Thymus (tissue), 11 donors: ENCODE measurements around the gene TPCN1. TPM values are rescaled to one million over a fixed set of nuclear protein-coding genes. Genes with fewer than 3 reads are reported as not detected.

Experiments
- DNase-seq, 9 donors: peaks; one replicate each; pipeline ENCODE4 v3.0.0-alpha.2; 2013; ENCODE audit warnings: low spot score in 9 of 9, low read depth in 6 of 9, missing footprints in 1 of 9
- H3K27ac ChIP-seq, 2 donors: one replicate each; pipeline ENCODE4 v1.5.1; 2013; ENCODE audit warnings: control low read depth in 1 of 2, low read depth in 1 of 2, low read length in 1 of 2, mild to moderate bottlenecking in 1 of 2, moderate library complexity in 1 of 2
- H3K27me3 ChIP-seq, 2 donors: one replicate each; pipeline ENCODE4 v1.5.1; 2013; ENCODE audit warnings: low read length in 1 of 2; ENCODE audit not compliant: control insufficient read depth in 2 of 2, insufficient read depth in 1 of 2
- H3K36me3 ChIP-seq, 2 donors: one replicate each; pipeline ENCODE4 v1.5.1; 2013; ENCODE audit warnings: low read length in 1 of 2, mild to moderate bottlenecking in 1 of 2, moderate library complexity in 1 of 2; ENCODE audit not compliant: control insufficient read depth in 2 of 2, insufficient read depth in 2 of 2
- H3K4me1 ChIP-seq, 2 donors: one replicate each; pipeline ENCODE4 v1.5.1; 2013; ENCODE audit warnings: low read length in 2 of 2; ENCODE audit not compliant: control insufficient read depth in 2 of 2, insufficient read depth in 2 of 2
- H3K4me3 ChIP-seq, 2 donors: one replicate each; pipeline ENCODE4 v1.5.1; 2013; ENCODE audit warnings: low read length in 2 of 2, control low read depth in 1 of 2, mild to moderate bottlenecking in 1 of 2
- H3K9me3 ChIP-seq, 2 donors: one replicate each; pipeline ENCODE4 v1.5.1; 2013; ENCODE audit warnings: low read length in 1 of 2, mild to moderate bottlenecking in 1 of 2; ENCODE audit not compliant: control insufficient read depth in 2 of 2, insufficient read depth in 1 of 2
- WGBS: extraction: QIAGEN DNeasy Blood & Tissue Kit; methylation state at CpG from one replicate; pipeline ENCODE4 v1.1.7; 2013; 5-methylcytosine and 5-hydroxymethylcytosine counted together
- polyA plus RNA-seq: library from polyadenylated mRNA; stranded (reverse); fragments of 200-250 nt; gene quantifications from one replicate; pipeline ENCODE4 v1.2.3, GENCODE V29; 2013
- total RNA-seq: library from RNA; stranded (reverse); fragments of 120-200 nt; gene quantifications from one replicate; pipeline ENCODE4 v1.2.4, GENCODE V29; 2013
- donor health status: healthy.

Gene TPCN1
- total and polyA plus RNA-seq, 2 donors, result 4.2 to 16.7 TPM

GRCh38 chr12:113191227-113191626 is 30.0 kb upstream of the TPCN1 start:
- no peaks in the 10 kb centered on the region for H3K27me3 ChIP-seq
- no peaks in the 10 kb centered on the region for H3K9me3 ChIP-seq
- H3K4me3 ChIP-seq, result no peak overlapping the region
- H3K36me3 ChIP-seq, result peaks cover 22 to 27% of the 10 kb centered on the region in 2 donors
- H3K27ac ChIP-seq, result no peak overlapping the region
- H3K4me1 ChIP-seq, result peaks cover 7 to 8% of the 10 kb centered on the region in 2 donors
- 97% methylated on average over 19 of the region's 19 CpGs for WGBS
- DNase-seq, result no peak

DNA sequence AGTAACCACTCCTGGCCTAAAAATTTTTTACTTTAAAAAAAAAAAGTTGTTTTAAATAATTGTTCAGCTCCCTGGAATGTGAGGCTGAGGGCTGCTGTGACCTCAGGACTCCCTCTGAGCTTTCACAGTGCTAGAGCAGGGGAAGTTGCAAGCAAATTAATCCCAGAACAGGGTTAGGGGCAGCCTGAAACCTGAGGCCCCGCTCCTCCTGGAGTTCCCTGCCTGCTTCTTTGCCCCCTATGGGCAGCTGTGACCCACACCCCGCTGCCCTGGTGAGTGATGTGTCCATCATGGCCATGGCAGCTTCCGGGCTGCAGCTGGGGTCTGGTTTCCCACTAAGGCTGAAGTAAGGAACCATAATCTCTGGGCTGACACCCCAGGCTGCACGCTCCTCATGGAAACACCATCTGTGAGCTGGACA is 26.3 kb upstream of the TPCN1 start:
- no peak overlapping the region for H3K4me3 ChIP-seq
- no peak for DNase-seq
- H3K36me3 ChIP-seq, result peaks cover 20 to 22% of the 10 kb centered on the region in 2 donors
- no peak overlapping the region for H3K27ac ChIP-seq
- H3K4me1 ChIP-seq, result no peaks in the 10 kb centered on the region
- H3K9me3 ChIP-seq, result no peaks in the 10 kb centered on the region
- H3K27me3 ChIP-seq, result no peaks in the 10 kb centered on the region
- WGBS, result 96% methylated on average over 4 of the region's 4 CpGs

DNA sequence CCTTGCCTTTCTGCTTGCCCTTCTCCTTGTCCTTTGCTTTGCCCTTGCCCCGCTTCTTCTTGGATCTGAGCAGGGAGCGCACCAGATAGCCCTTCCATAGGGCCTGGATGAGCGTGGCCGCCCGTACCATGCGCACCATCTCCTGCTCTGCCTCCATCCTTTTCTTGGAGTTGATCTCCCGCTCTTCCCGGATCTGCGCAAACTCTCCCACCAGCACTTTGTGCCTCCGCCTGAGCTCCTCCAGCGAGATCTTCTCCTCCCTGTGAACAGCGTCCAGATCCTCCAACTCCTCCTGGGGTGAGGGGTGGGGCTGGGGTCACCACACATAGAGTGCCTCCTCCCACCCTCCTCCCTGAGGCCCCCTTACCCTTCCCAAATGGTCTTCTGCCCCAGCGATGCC is 25.7 kb upstream of the TPCN1 start:
- no peak overlapping the region for H3K4me3 ChIP-seq
- WGBS, result 97% methylated on average over 13 of the region's 13 CpGs
- H3K4me1 ChIP-seq, result no peaks in the 10 kb centered on the region
- H3K36me3 ChIP-seq, result peaks cover 19 to 22% of the 10 kb centered on the region in 2 donors
- no peaks in the 10 kb centered on the region for H3K9me3 ChIP-seq
- no peak for DNase-seq
- H3K27ac ChIP-seq, result no peak overlapping the region
- no peaks in the 10 kb centered on the region for H3K27me3 ChIP-seq

DNA sequence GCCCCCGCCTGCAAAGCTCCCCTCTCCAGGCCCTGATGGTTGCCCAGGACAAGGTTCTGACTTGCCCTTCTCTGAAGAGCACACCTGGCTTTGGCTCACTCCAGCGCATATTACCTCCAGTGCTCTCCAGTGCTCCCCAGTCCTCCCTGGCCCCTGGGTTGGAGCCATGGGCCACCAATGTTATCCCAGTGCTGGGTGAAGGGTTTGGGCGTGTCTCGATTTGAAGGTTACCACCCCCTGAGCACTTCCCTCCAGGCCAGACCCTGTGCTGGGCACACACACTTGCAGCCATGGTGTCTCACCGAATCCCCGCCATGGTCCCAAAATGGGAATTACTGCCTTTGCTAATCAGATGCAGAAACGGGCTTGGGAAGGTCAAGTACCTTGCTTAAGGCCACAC is 24.7 kb upstream of the TPCN1 start:
- H3K27me3 ChIP-seq, result no peaks in the 10 kb centered on the region
- H3K9me3 ChIP-seq, result no peaks in the 10 kb centered on the region
- H3K4me1 ChIP-seq, result no peaks in the 10 kb centered on the region
- WGBS, result 92% methylated on average over 7 of the region's 7 CpGs
- no peak for DNase-seq
- no peak overlapping the region for H3K4me3 ChIP-seq
- peaks cover 9 to 13% of the 10 kb centered on the region in 2 donors for H3K36me3 ChIP-seq
- H3K27ac ChIP-seq, result no peak overlapping the region

DNA sequence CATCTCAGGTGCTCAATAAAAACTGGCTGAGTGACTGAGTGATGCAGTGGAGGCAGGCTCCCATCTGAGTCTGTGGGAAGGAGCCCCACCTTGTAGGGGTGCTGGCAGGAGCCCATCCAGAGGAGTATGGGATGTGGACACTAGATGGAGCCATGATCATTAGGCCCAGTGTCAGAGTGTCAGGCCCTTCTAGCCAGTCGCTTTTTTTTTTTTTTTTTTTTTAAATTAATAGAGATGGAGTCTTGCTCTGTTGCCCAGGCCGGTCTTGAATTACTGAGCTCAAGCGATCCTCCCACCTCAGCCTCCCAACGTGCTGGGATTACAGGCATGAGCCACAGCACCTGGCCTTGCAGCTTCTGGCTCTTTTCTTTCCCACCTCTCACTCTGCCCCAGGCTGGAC is 24.3 kb upstream of the TPCN1 start:
- Histone ChIP-seq H3K36me3 (peaks cover 5 to 8% of the 10 kb centered on the region in 2 donors), H3K27ac (no peak overlapping the region), H3K9me3 (no peaks in the 10 kb centered on the region), H3K4me1 (no peaks in the 10 kb centered on the region), H3K4me3 (no peak overlapping the region), H3K27me3 (no peaks in the 10 kb centered on the region)
- 21% methylated on average over 4 of the region's 4 CpGs for WGBS
- DNase-seq, result peak in 5 of 9 donors; percentile 34 to 82 (median 49)

GRCh38 chr12:113197518-113198077 is 23.7 kb upstream of the TPCN1 start:
- H3K36me3 ChIP-seq, result peaks cover 0 to 2% of the 10 kb centered on the region in 2 donors
- no peaks in the 10 kb centered on the region for H3K4me1 ChIP-seq
- no peaks in the 10 kb centered on the region for H3K9me3 ChIP-seq
- H3K27ac ChIP-seq, result no peak overlapping the region
- WGBS, result 98% methylated on average over 8 of the region's 8 CpGs
- DNase-seq, result no peak
- H3K27me3 ChIP-seq, result no peaks in the 10 kb centered on the region
- H3K4me3 ChIP-seq, result no peak overlapping the region

GRCh38 chr12:113198296-113198695 is 23.0 kb upstream of the TPCN1 start:
- no peak overlapping the region for H3K4me3 ChIP-seq
- H3K9me3 ChIP-seq, result no peaks in the 10 kb centered on the region
- H3K36me3 ChIP-seq, result no peaks in the 10 kb centered on the region
- H3K27ac ChIP-seq, result no peak overlapping the region
- no peaks in the 10 kb centered on the region for H3K4me1 ChIP-seq
- H3K27me3 ChIP-seq, result no peaks in the 10 kb centered on the region
- no peak for DNase-seq
- WGBS, result 96% methylated on average over 1 of the region's 1 CpG

- DNase-seq, result no peak
- H3K36me3 ChIP-seq, result no peaks in the 10 kb centered on the region
- no peaks in the 10 kb centered on the region for H3K27me3 ChIP-seq
- H3K27ac ChIP-seq, result no peak overlapping the region
- no peaks in the 10 kb centered on the region for H3K9me3 ChIP-seq
- WGBS, result 96% methylated on average over 12 of the region's 12 CpGs
- peaks cover 0 to 2% of the 10 kb centered on the region in 2 donors for H3K4me1 ChIP-seq
- no peak overlapping the region for H3K4me3 ChIP-seq
Observed at GRCh38 chr12:113200021-113200797, 21.1 kb upstream of the TPCN1 start.
